Bronchial epithelial cell (primary cell): ENCODE measurements around the gene CARMIL1. TPM values are rescaled to one million over a fixed set of nuclear protein-coding genes. Genes with fewer than 3 reads are reported as not detected.
"Not testable (repeated sequence)": the region's sequence is repeated elsewhere in the genome, so short reads cannot be mapped to it uniquely, and the experiment has no call there.

ENCODE experiments used
- DNase-seq: peaks from one replicate; pipeline ENCODE4 v3.0.0-alpha.2; 2010; ENCODE audit warnings: low read depth
- FAIRE-seq: peaks from 2 replicates; lab custom pipeline; 2011; peaks lifted over from hg19 to GRCh38; lab: Jason Lieb, UNC
- H3K27me3 ChIP-seq: 2 replicates; pipeline ENCODE4 v1.5.1; 2011; ENCODE audit warnings: low read length; ENCODE audit not compliant: control insufficient read depth, insufficient read depth
- H3K36me3 ChIP-seq: 2 replicates; pipeline ENCODE4 v1.5.1; 2011; ENCODE audit warnings: low read length; ENCODE audit not compliant: control insufficient read depth, insufficient read depth
- H3K4me3 ChIP-seq: 2 replicates; pipeline ENCODE4 v1.5.1; 2011; ENCODE audit warnings: mild to moderate bottlenecking, low read depth, low read length, control low read depth
- CTCF ChIP-seq: IDR thresholded peaks from 2 replicates; pipeline ENCODE4 v1.5.1; 2011; ENCODE audit warnings: mild to moderate bottlenecking, moderate library complexity, low read length, control low read depth, inconsistent platforms; ENCODE audit not compliant: insufficient read depth, severe bottlenecking
- total RNA-seq: library from RNA; depleted of rRNA; stranded (reverse); fragments of >200 nt; gene quantifications from 2 replicates; pipeline ENCODE4 v1.2.1, GENCODE V29; 2014

The CARMIL1 gene
- total RNA-seq, 1 donor from 2014 or later: 12.1 TPM

- FAIRE-seq (no peak), DNase-seq (no peak)
- Histone ChIP-seq H3K27me3 (no peaks in the 10 kb centered on the region), H3K36me3 (no peaks in the 10 kb centered on the region), H3K4me3 (no peak overlapping the region)
- TF ChIP-seq CTCF: no peak
Measured at GRCh38 chr6:25371037-25371347, 91.8 kb downstream of the CARMIL1 start.

- DNase-seq (no peak), FAIRE-seq (no peak)
- no peak overlapping the region for H3K4me3 ChIP-seq
- no peak for TF ChIP-seq CTCF
- H3K27me3 ChIP-seq: no peaks in the 10 kb centered on the region
- H3K36me3 ChIP-seq: no peaks in the 10 kb centered on the region
Measured at GRCh38 chr6:25375125-25375524, 96.0 kb downstream of the CARMIL1 start.

GRCh38 chr6:25377664-25378063 is 98.5 kb downstream of the CARMIL1 start:
- no peak for DNase-seq
- Histone ChIP-seq H3K27me3 (no peaks in the 10 kb centered on the region), H3K36me3 (no peaks in the 10 kb centered on the region), H3K4me3 (no peak overlapping the region)
- no peak for TF ChIP-seq CTCF
- FAIRE-seq: no peak

- Histone ChIP-seq H3K27me3 (no peaks in the 10 kb centered on the region), H3K4me3 (no peak overlapping the region), H3K36me3 (no peaks in the 10 kb centered on the region)
- no peak for TF ChIP-seq CTCF
- FAIRE-seq (peak; percentile 60), DNase-seq (no peak)
Measured at GRCh38 chr6:25381077-25381476, 101.9 kb downstream of the CARMIL1 start.

- not testable (repeated sequence) for DNase-seq, H3K36me3 ChIP-seq, H3K4me3 ChIP-seq, H3K27me3 ChIP-seq, FAIRE-seq
Measured at GRCh38 chr6:25382476-25382875, 103.3 kb downstream of the CARMIL1 start.

- DNase-seq: no peak
- TF ChIP-seq CTCF: no peak
- Histone ChIP-seq H3K36me3 (no peaks in the 10 kb centered on the region), H3K4me3 (no peak overlapping the region), H3K27me3 (no peaks in the 10 kb centered on the region)
- FAIRE-seq: no peak
Measured at GRCh38 chr6:25384234-25384633, 105.1 kb downstream of the CARMIL1 start.
